WI38 (cell line): ENCODE data around the gene SLC6A2.

ENCODE experiments used
- H3K4me3 ChIP-seq: 2 replicates; pipeline ENCODE4 v1.5.1; 2011; ENCODE audit warnings: low read depth, mild to moderate bottlenecking, control low read depth, low read length
- CTCF ChIP-seq: IDR thresholded peaks from 2 replicates; pipeline ENCODE4 v1.5.1; 2012; ENCODE audit warnings: low read depth, mild to moderate bottlenecking, control low read depth, low read length

The SLC6A2 gene

GRCh38 chr16:55660026-55660425, 4.2 kb downstream of the SLC6A2 start:
- TF ChIP-seq CTCF = no peak
- H3K4me3 ChIP-seq = no peak overlapping the region

- no peak for TF ChIP-seq CTCF
- no peak overlapping the region for H3K4me3 ChIP-seq
Observed at GRCh38 chr16:55660828-55661227, 5.0 kb downstream of the SLC6A2 start.

GRCh38 chr16:55661941-55662643, 6.3 kb downstream of the SLC6A2 start:
- TF ChIP-seq CTCF = no peak
- no peak overlapping the region for H3K4me3 ChIP-seq

DNA sequence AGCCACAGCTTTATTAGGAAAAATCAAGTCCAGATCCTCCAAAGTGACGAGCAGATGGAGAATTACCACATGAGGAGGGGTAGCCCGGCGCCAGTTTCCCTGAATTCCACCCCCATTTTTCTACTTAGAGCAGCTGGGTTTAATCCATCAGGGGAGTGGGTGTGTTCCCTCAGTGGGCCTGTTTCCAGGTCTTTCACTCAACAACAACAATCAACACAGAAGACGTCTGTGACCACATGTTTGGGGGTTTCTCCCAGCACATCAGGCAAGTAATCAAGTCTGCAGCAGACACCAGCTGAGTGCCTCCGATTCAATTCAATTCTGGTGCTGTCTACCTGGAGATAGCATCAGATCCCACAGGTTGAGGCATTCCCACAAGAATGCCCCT, 6.8 kb downstream of the SLC6A2 start:
- H3K4me3 ChIP-seq = no peak overlapping the region
- no peak for TF ChIP-seq CTCF

DNA sequence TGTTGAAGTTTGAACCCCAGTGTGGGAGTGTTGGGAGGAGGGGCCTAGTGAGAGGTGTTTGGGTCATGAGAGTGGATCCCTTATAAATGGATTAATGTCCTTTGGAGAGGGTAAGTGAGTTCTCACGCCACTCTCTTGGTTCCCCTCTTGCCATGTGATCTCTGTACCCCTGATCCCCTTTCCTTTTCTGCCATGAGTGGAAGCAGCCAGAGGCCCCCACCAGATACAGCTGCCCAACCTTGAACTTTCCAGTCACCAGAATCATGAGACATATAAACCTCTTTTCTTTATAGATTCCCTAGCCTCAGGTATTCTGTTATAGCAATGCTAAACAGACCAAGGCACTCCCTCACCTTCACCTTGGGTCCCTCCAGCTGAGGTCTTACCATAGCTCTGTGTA, 7.4 kb downstream of the SLC6A2 start:
- no peak for TF ChIP-seq CTCF
- no peak overlapping the region for H3K4me3 ChIP-seq

DNA sequence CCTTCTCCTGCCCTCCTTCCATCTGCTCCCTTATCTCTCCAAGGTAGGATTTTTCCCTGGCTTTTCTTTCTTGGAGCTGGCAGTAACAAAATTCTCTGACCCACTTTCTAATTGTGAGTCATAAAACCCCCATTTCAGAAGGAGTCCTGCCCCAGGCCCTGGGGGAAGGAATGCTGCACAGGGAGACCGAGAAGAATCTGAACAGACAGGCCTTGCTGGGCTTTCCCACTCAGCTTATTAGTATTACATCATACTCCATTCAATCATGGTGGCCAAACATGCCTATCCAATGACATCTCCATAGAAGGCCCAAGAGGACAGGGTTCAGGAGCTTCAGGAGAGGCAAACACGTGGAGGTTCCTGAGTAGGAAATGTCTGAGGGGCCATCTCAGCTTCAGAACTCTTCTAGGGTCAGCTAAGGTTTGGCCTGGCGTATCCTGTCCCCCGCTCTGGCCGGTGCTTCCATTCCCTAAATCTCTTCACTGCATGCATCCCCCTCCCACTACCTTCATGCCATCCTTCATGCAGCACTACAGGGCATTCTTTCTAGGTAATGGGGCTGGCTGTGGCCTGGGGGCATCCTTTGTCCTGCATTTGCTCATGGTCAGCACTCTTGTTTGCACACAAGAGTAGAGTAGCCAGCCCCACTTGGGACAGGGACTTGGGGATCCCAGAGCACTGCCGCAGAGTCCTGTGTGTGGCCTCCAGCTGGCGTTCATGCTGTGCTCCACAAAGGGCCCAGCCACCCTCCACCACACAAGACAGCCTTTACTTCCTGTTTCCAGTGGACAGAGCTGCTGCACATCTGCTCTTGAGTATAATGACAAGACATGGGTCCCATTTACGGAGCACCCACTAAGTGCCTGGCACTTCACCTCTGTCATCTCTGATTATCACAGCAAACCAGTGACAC, 8.2 kb downstream of the SLC6A2 start:
- no peak for TF ChIP-seq CTCF
- no peak overlapping the region for H3K4me3 ChIP-seq

DNA sequence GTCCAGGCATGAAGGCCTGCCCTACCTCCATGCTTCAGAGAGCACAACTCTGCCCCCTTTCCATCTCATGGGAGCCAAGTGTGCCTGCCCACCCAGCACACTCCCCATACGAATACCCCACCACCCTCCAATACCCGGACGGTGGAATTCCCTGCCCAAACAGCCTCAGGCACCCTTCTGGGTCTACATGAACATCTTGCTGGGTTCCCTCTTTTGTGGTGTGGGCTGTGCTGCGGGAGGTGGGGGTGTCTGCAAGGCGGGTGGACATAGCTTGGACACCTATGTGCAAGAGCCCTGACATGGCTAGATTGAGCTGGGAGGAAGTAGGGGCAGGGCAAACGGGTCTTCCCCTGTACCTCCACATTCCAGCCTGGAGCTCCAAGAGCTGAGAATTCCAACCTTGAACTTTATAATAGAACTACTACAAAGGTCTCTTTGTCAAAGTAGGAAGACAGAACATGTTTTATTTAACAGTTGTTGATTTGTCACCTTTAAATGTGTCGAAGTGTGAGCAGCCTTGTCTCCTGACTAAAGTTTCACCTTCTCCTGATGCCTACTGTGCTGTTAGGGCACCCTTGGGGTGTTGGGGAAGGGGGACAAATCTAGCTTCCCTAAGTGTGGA, 9.1 kb downstream of the SLC6A2 start:
- TF ChIP-seq CTCF = no peak
- no peak overlapping the region for H3K4me3 ChIP-seq
